K562 (cell line): ENCODE results near the gene ZNF462. TPM values are rescaled to one million over a fixed set of nuclear protein-coding genes. Genes with fewer than 3 reads are reported as not detected.

ENCODE experiments used
- ATAC-seq: fragments of 200-7000 bp; cut with Tn5 transposase; 3 replicates; pipeline ENCODE4 v1.9.1; 2020; ENCODE audit warnings: moderate library complexity
- BruUV-seq: library from RNA; stranded (reverse); fragments of 400-500 nt; replicated peaks from 2 replicates; lab custom pipeline; 2021; lab: Mats Ljungman, UMichigan
- CTCF ChIA-PET: fragments of 300-600 bp; formaldehyde crosslinking; extraction: SDS; loops from one replicate; lab custom pipeline; 2021; ENCODE audit warnings: low intra/inter-chr PET ratio; lab: Yijun Ruan, JAX
- POLR2A ChIA-PET: fragments of 300-600, 350-650 bp; sonication (Branson Sonifier 250); formaldehyde crosslinking; extraction: SDS; loops from one replicate; lab custom pipeline; 2021; ENCODE audit warnings: antibody characterized with exemption, inconsistent platforms; lab: Yijun Ruan, JAX
- DNase-seq, 4 experiments: peaks; one replicate each; pipeline versions ENCODE4 v3.0.0 to v3.0.0-alpha.2; 2011 to 2018; ENCODE audit warnings: low spot score in 3 of 4, mixed read lengths in 3 of 4; ENCODE audit errors: extremely low read depth in 1 of 4
- FAIRE-seq: peaks from 2 replicates; lab custom pipeline; 2011; peaks lifted over from hg19 to GRCh38; lab: Jason Lieb, UNC
- H2AFZ ChIP-seq: 2 replicates; pipeline ENCODE4 v1.6.0; 2011; ENCODE audit warnings: low read depth, low read length, control low read depth, inconsistent platforms
- H3K27ac ChIP-seq: fragments of 200-600 bp; 3 replicates; pipeline ENCODE4 v1.8.0; 2011; ENCODE audit warnings: low read depth, mild to moderate bottlenecking, control low read depth, inconsistent platforms, low read length, moderate library complexity, mixed read lengths; ENCODE audit errors: extremely low read depth
- H3K27me3 ChIP-seq, 2 experiments: fragments of 300-600 bp in 1 of 2; 2 replicates in 1 of 2; 3 replicates in 1 of 2; pipeline versions ENCODE4 v1.6.0 to v1.8.0; 2011; ENCODE audit warnings: inconsistent platforms in 2 of 2, low read length in 2 of 2, mild to moderate bottlenecking in 1 of 2, mixed read lengths in 1 of 2, moderate library complexity in 1 of 2; ENCODE audit not compliant: control insufficient read depth in 2 of 2, insufficient read depth in 2 of 2
- H3K36me3 ChIP-seq: fragments of 300-600 bp; 3 replicates; pipeline ENCODE4 v1.8.0; 2011; ENCODE audit warnings: mild to moderate bottlenecking, low read length, inconsistent platforms; ENCODE audit not compliant: control insufficient read depth, insufficient read depth
- H3K4me1 ChIP-seq, 2 experiments: fragments of 200-600 bp in 1 of 2; replicated peaks in 1 of 2; 2 replicates in 1 of 2; 3 replicates in 1 of 2; pipeline versions ENCODE4 v1.5.1 to v1.8.0; 2011; ENCODE audit warnings: inconsistent platforms in 2 of 2, low read length in 2 of 2, mild to moderate bottlenecking in 1 of 2, mixed read lengths in 1 of 2, moderate library complexity in 1 of 2; ENCODE audit not compliant: control insufficient read depth in 2 of 2, insufficient read depth in 2 of 2
- H3K4me2 ChIP-seq: 2 replicates; pipeline ENCODE4 v1.6.1; 2011; ENCODE audit warnings: low read length, control low read depth, inconsistent platforms, mixed read lengths; ENCODE audit not compliant: insufficient read depth
- H3K4me3 ChIP-seq: fragments of 200-600 bp; sonication (generic), shearing (Covaris generic); 2 replicates; pipeline ENCODE4 v1.5.1; 2016; ENCODE audit warnings: control low read depth, inconsistent platforms
- H3K79me2 ChIP-seq: fragments of 200-600 bp; 3 replicates; pipeline ENCODE4 v1.8.0; 2011; ENCODE audit warnings: low read length, inconsistent platforms; ENCODE audit not compliant: control insufficient read depth, insufficient read depth
- H3K9ac ChIP-seq, 2 experiments: 2 replicates each; pipeline versions ENCODE4 v1.6.0 to v1.6.1; 2011; ENCODE audit warnings: low read depth in 2 of 2, low read length in 2 of 2, control low read depth in 1 of 2, inconsistent platforms in 1 of 2, mild to moderate bottlenecking in 1 of 2, mixed read lengths in 1 of 2; ENCODE audit not compliant: insufficient read depth in 1 of 2
- H3K9me1 ChIP-seq: one replicate; pipeline ENCODE4 v1.6.0; 2011; ENCODE audit warnings: inconsistent platforms, mild to moderate bottlenecking, low read length, moderate library complexity; ENCODE audit not compliant: control insufficient read depth, insufficient read depth
- H3K9me3 ChIP-seq: replicated peaks from 2 replicates; pipeline ENCODE4 v1.5.1; 2011; ENCODE audit warnings: low read depth, low read length, inconsistent platforms; ENCODE audit not compliant: control insufficient read depth, insufficient read depth
- H4K20me1 ChIP-seq: replicated peaks from 2 replicates; pipeline ENCODE4 v1.6.1; 2011; ENCODE audit warnings: low read length, inconsistent platforms, mixed read lengths; ENCODE audit not compliant: control insufficient read depth, insufficient read depth
- ETV6 ChIP-seq, 3 experiments: fragments of 150-350 bp in 1 of 3; sonication (generic) in 1 of 3; formaldehyde crosslinking in 1 of 3; IDR thresholded peaks; 2 replicates each; pipeline versions ENCODE4 v1.6.1 to v1.8.0; 2014 to 2022; ENCODE audit warnings: borderline replicate concordance in 2 of 3, low read depth in 2 of 3, antibody characterized with exemption in 1 of 3, low read length in 1 of 3, mild to moderate bottlenecking in 1 of 3, missing genetic modification reagents in 1 of 3
- NR0B1 ChIP-seq: fragments of 450-650 bp; IDR thresholded peaks from one replicate; pipeline ENCODE4 v1.6.1; 2018; ENCODE audit warnings: mild to moderate bottlenecking, moderate library complexity; ENCODE audit not compliant: partially characterized antibody
- PYGO2 ChIP-seq: fragments of 450-650 bp; IDR thresholded peaks from 2 replicates; pipeline ENCODE4 v1.6.1; 2016; ENCODE audit warnings: mild to moderate bottlenecking, missing genetic modification characterization, moderate library complexity, missing compliant biosample characterization
- RAD21 ChIP-seq, 2 experiments: fragments of 250-450 bp in 1 of 2; fragments of 450-650 bp in 1 of 2; sonication (Bioruptor Pico) in 1 of 2; formaldehyde crosslinking in 1 of 2; IDR thresholded peaks in 1 of 2; conservative IDR thresholded peaks in 1 of 2; 2 replicates each; pipeline versions ENCODE4 v1.4.0 to v1.8.0; 2020 to 2022; ENCODE audit warnings: mild to moderate bottlenecking in 2 of 2, moderate library complexity in 1 of 2
- RBFOX2 ChIP-seq: fragments of 200-400 bp; formaldehyde crosslinking; IDR thresholded peaks from 2 replicates; pipeline ENCODE4 v1.6.1; 2017; ENCODE audit warnings: low read depth, mild to moderate bottlenecking, low read length, moderate library complexity
- RBM15 ChIP-seq: fragments of 200-400 bp; formaldehyde crosslinking; IDR thresholded peaks from 2 replicates; pipeline ENCODE4 v1.6.1; 2018; ENCODE audit warnings: mild to moderate bottlenecking, low read length, moderate library complexity; ENCODE audit not compliant: insufficient read depth
- RBM22 ChIP-seq: fragments of 200-400 bp; formaldehyde crosslinking; IDR thresholded peaks from 2 replicates; pipeline ENCODE4 v1.6.1; 2018; ENCODE audit warnings: low read length, low read depth; ENCODE audit not compliant: poor library complexity, severe bottlenecking
- WHSC1 ChIP-seq: IDR thresholded peaks from one replicate; pipeline ENCODE4 v1.6.1; 2012; ENCODE audit warnings: low read length, control low read depth, inconsistent platforms
- ZBTB5 ChIP-seq: fragments of 450-650 bp; IDR thresholded peaks from 2 replicates; pipeline ENCODE4 v1.6.1; 2017; ENCODE audit warnings: antibody characterized with exemption
- ZNF41 ChIP-seq: fragments of 250-450 bp; sonication (Bioruptor Pico); conservative IDR thresholded peaks from 2 replicates; pipeline ENCODE4 v1.4.0; 2020; ENCODE audit warnings: mild to moderate bottlenecking
- WGBS: fragments of 100-300 bp; shearing (Covaris generic); methylation state at CpG from one replicate; pipeline ENCODE4 v1.1.6; 2016; ENCODE audit warnings: low coverage, mixed read lengths; ENCODE audit not compliant: insufficient coverage; ENCODE audit errors: missing lambda C conversion rate; 5-methylcytosine and 5-hydroxymethylcytosine counted together
- in situ Hi-C: fragments of 300-500 bp; cut with MboI; formaldehyde crosslinking; loops from 4 replicates; pipeline ENCODE4 v1.15.0; 2018; ENCODE audit warnings: inconsistent platforms, mixed read lengths
- intact Hi-C: fragments of 100-400 bp; cut with micrococcal nuclease; formaldehyde crosslinking; loops from 2 replicates; pipeline ENCODE4 v1.14.2; 2022
- polyA plus RNA-seq, 8 experiments: library from polyadenylated mRNA; depleted of rRNA in 4 of 8; stranded (reverse) in 5 of 8; unstranded in 3 of 8; fragments of >200 nt; fragmentation: Nextera tagmentation in 2 of 8; fragmentation: Illumina TruSeq in 1 of 8; extraction: Ambion mirVana in 2 of 8; extraction: Trizol in 1 of 8; gene quantifications; 2 replicates each; pipeline versions ENCODE4 v1.2.1 to v1.2.3, GENCODE V29; 2011 to 2014; ENCODE audit warnings: inconsistent platforms in 1 of 8, missing spikeins in 1 of 8
- total RNA-seq, 7 experiments: library from RNA; depleted of rRNA in 6 of 7; stranded (reverse); fragments of >200 nt in 6 of 7; fragmentation: Illumina TruSeq in 2 of 7; extraction: Trizol in 2 of 7; gene quantifications; 2 replicates each; pipeline versions ENCODE4 v1.2.1 to v1.2.3, GENCODE V29; 2011 to 2021; ENCODE audit warnings: low replicate concordance in 1 of 7

ZNF462 gene
- total and polyA plus RNA-seq, 9 of the 15 experiments (the other 6 are each of a cell fraction or from before 2014, with no cell fraction given): 0.20 TPM; not detected in 8

- BruUV-seq: no TSS peak
- FAIRE-seq: no peak
Observed at GRCh38 chr9:106891286-106891685, 28.3 kb downstream of the ZNF462 start.

More at GRCh38 chr9:106891286-106891685, 28.3 kb downstream of the ZNF462 start:
- intact Hi-C loops (no loop called here), in situ Hi-C loops (no loop called here)
- no peaks in the 10 kb centered on the region for H3K36me3 ChIP-seq
- H3K9me1 ChIP-seq: no peaks in the 10 kb centered on the region
- no peak overlapping the region for H2AFZ ChIP-seq
- H3K4me2 ChIP-seq: no peak overlapping the region
- 2% methylated on average over 5 of the region's 5 CpGs for WGBS
- no peaks in the 10 kb centered on the region for H4K20me1 ChIP-seq
- H3K9me3 ChIP-seq: no peaks in the 10 kb centered on the region
- H3K9ac ChIP-seq: no peak overlapping the region
- TF ChIP-seq ZBTB5: no peak
- no peak for TF ChIP-seq WHSC1
- TF ChIP-seq ZNF41 (CRISPR knock-in tag): no peak
- no peak for TF ChIP-seq RBM22
- no peak for TF ChIP-seq ETV6 (IDR thresholded peaks at IDR 0.05; ENCODE audit: borderline replicate concordance in 1 of 2, low read depth in 2 of 2, low read length in 1 of 2)
- TF ChIP-seq ETV6 (CRISPR knock-in tag; IDR thresholded peaks at IDR 0.05; ENCODE audit: borderline replicate concordance): no peak
- TF ChIP-seq PYGO2: no peak
- no peak for TF ChIP-seq RBFOX2
- no peak for TF ChIP-seq NR0B1
- no peak for TF ChIP-seq RBM15
- no peak for TF ChIP-seq RAD21 (CRISPR knock-in tag; conservative IDR thresholded peaks at IDR 0.05 in 1 of 2, IDR thresholded peaks at IDR 0.05 in 1 of 2)
- H3K27me3 ChIP-seq: no peaks in the 10 kb centered on the region
- ChIA-PET POLR2A (no interaction called here), CTCF (no interaction called here)
- ATAC-seq (no peak), DNase-seq (no peak)
- no peak overlapping the region for H3K4me3 ChIP-seq
- no peaks in the 10 kb centered on the region for H3K4me1 ChIP-seq
- no peak overlapping the region for H3K27ac ChIP-seq
- no peaks in the 10 kb centered on the region for H3K79me2 ChIP-seq
